Measurements from ENCODE around the gene ADORA2B.
"Not testable (repeated sequence)": the region's sequence is repeated elsewhere in the genome, so short reads cannot be mapped to it uniquely, and the experiment has no call there.

ADORA2B gene

DNA sequence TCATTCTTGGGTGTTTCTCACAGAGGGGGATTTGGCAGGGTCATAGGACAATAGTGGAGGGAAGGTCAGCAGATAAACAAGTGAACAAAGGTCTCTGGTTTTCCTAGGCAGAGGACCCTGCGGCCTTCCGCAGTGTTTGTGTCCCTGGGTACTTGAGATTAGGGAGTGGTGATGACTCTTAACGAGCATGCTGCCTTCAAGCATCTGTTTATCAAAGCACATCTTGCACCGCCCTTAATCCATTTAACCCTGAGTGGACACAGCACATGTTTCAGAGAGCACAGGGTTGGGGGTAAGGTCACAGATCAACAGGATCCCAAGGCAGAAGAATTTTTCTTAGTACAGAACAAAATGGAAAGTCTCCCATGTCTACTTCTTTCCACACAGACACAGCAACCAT lies 34.1 kb downstream of the ADORA2B start:
- not testable (repeated sequence) for DNase-seq (ENCODE audit: low read depth, low spot score)

DNA sequence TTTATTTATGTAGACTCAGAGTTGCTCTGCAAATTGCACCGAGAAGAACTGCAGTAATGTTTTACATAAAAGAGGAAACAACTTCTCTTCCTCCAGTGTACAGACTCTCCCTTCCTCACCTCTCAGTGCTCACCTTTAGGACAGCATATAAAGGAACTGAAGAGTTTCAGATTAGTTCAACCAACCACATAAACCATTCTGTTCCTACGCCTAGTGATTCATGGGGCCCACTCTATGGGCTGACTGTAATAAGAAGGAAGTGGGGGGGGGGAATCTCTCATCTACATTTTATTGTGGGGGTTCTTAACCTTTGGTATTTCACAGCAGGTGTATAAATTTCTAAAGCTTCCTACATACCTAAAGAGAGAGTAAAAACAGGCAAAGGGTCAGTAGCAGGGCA lies 36.3 kb downstream of the ADORA2B start:
- DNase-seq (ENCODE audit: low read depth, low spot score): no peak

DNA sequence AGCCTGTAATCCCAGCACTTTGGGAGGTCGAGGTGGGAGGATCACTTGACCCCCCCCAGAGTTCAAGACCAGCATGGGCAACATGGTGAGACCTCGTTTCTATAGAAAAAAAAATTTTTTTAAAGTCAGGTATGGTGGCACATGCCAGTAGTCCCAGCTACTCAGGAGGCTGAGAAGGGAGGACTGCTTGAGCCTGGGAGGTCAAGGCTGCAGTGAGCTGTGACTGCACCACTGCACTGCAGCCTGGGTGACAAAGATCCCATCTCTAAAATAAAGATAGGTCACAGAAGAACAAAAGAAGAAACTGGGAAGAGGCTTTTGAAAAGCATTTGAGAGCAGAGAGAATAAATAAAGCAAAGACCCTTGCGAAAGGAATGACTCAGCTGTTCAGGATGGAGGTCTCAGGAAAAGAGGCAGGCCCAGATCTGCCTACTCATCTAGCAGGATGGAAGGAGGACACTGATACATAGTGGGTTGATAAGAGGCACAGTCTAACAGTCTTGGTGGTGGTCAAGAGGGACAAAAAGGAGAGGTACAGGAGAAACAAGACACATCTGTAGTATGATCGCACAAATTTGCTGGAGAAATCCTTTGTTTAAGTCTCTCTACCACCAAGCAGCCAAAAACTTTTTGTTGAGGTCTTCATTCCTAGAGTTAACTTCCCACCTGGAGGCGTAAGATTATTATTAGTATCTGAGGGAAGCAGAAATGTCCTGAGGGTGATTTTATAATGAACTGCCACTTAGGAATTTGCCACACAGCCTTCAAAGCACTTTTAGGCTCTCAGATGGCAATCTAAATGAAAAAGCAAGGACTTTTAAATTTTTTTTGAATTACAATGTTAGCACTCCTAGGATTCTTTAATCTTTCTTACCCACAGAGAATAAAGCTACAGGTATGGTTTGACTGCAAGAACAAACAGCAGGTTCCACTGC lies 37.0 kb downstream of the ADORA2B start:
- DNase-seq (ENCODE audit: low read depth, low spot score): peak; percentile 41

DNA sequence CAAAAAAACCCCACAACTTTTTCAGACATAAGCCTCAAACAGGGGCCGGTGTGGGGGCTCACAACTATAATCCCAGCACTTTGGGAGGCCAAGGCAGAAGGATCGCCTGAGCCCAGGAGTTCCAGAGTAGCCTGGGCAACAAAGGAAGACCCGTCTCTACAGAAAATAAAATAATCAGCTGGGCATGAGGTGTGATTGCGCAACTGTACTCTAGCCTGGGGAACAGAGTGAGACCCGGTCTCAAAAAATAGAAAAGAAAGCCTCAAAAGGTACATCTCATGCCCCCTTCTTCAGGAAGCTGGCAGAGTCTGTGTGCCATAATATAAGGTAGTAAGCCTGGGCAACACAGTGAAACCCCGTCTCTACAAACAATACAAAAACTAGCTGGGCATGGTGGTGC lies 51.4 kb downstream of the ADORA2B start:
- DNase-seq (ENCODE audit: low read depth, low spot score): no peak

DNA sequence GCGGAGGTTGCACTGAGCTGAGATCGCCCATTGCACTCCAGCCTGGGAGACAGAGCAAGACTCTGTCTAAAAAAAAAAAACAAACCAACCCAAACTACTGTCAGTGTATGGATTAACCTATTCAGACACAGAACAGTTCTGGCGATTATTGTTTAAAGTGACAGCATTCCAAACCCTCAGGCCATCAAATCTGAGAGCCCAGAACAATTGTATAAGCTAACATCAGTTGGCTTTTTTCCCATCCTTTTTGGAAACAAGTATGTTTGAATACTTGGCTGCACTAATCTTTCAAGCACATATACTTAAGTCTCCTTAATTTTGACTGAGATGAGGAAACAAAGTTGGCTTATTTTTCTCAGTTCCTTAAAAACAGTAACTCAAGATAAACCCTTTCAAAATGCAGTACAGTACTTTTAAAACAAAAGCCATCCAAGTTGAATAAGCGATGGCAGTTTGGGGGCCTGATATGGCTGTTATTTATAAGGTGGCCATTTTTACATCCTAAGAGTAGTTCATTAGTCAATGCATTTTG lies 53.2 kb downstream of the ADORA2B start:
- DNase-seq (ENCODE audit: low read depth, low spot score): no peak

DNA sequence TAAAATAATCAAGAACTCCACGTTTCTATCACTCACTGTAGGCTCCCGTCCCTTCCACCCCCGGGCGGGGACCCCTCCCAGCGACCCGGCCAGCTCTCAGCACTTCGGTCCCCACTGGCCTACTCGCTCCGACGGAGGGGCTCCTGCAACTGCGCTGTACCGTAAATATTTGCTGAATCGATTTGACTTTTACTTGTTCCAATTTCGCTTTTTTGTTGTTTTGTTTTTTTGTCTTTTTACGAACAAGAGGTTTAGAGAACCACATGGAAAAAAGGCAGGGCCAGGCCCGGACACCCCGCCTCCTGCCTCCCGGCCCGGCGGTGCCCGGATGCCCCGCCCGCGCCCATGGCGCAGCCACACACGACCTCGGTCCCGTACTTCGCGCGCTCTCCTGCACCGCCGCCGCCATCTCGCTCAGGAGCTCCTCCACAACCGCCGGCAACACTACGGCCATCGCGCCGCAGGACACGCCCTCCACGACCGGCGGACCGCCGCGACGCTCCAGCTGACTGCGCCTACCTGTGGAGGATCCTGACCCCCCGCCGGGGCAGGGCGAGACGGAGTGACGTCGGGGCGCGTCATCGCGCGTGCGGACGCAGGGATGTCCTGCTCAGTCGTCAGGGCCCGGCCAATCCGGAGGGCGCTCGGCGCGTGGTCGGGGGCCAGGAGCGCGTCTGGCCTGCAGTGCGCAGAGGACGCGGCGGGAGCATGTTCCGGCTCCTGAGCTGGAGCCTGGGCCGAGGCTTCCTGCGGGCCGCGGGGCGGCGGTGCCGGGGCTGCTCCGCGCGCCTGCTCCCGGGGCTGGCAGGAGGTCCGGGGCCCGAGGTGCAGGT lies 54.4 kb downstream of the ADORA2B start, which contains the start of the genes TTC19 and ZSWIM7:
Gene TTC19, plus strand, starts transcription at position 684 of the 833 bp plus-strand sequence. Its CDS starts 25 bp downstream, at position 709.
Gene ZSWIM7, minus strand, starts transcription at position 564 of the 833 bp plus-strand sequence. Its CDS starts 110 bp downstream, at position 454.
- DNase-seq (ENCODE audit: low read depth, low spot score): peak; percentile 98

DNA sequence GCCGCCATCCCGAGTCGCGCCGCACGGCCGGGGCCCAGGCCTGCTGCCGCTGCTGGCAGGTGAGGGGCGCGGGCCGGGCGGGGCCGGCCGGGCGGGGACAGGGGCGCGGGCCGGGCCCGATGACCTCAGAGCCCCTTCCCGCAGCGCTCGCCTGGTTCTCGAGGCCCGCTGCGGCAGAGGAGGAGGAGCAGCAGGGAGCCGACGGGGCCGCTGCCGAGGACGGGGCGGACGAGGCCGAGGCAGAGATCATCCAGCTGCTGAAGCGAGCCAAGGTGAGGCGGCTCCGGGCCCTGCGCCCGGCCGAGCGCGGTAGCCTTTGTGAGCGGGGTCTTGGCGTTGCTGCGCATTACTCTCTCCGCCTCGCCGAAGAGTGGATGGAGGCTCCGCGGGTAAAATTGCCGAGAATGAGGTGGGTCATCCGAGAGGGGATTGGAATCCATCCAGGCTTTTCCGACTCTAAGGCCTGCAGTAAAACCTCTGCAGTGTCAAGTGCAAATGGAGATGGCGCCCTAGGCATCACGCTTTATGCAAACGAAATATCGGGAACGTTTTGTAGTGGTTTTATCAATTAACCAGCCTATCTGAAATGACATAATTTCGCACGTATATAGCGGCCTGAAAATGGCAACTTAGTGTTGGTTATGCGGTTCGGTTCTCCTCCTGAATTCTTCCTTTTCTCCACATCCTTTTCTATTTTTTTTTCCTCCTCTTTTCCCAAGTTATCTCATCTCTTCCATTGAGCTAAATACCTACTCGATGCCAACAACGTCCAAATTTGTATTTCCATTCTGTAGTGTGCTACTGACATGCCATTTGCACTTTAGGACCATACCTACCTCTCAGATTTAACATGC lies 55.3 kb downstream of the ADORA2B start:
- peak; percentile 64 for DNase-seq (ENCODE audit: low read depth, low spot score)

DNA sequence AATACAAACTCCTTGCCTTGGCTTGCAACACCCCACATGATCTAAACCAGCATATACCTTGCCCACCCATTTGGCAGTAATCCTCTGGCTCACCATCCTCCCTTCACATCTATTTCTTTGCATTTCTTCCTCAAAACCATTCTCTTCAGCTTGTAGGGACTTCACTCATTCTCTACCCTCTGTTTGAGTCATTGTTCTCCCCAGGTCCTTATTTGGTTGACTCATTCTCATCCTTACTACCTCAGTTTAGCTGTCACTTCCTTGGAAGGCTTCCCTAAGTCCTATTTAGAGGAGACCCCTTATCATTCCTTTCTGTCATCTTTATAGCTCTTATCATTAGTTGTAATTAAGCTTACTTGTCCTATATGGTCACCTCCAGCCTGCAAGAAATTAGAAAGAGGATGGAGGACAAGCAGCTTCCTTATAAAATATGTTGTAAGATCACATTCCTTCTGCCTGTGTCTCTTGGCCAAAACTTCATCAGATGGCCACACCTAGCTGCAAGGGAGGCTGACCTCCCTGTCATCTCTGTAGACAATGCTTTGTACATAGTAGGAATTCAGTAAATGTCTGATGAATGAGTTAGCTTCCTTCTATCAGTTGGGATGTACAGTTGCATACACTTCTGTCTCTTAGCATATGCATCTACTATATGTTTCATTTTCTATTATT lies 56.4 kb downstream of the ADORA2B start:
- no peak for DNase-seq (ENCODE audit: low read depth, low spot score)

DNA sequence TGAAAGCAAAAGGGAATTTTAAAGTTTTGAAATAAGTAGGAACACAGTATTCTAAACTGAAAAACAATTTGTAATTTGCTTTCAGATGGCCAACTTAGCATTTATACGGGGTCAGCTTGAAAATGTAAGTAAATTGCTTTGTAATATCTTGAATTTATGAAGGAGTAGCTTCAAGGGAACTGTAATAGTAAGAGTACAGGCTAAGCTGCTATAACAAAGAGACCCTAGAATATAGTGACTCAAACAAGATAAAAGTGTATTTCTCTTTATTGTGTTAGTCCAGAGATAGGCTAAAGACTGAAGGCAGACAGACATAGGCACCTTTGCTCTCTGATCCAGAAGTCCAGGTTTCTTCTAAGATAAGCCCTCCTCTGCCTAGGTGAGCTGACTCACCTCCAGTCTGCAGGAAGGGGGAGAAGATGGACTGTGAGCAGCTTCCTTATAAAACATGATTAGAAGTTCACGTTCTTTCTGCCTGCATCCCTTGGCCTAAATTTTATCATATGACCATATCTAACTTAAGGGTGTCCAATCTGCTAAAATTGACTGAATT lies 57.9 kb downstream of the ADORA2B start:
- DNase-seq (ENCODE audit: low read depth, low spot score): no peak

DNA sequence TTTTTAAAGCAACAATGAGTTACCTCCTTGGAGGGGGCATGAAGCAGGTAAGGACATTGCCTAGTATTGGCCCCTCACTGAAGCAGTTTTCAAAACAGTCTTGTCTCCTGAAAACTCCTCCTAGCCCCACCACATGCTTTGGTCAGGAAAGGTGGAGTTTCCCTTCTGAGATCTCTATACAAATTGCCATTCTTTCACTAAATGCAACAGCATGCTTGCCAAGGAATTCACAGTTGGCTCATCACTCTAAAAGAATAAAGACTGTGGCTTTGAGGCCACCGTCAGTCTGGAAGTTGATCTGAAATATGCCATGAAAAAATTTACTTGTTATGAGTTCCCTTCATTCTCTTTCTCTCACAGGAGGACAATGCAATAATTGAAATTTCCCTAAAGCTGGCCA lies 58.9 kb downstream of the ADORA2B start:
- no peak for DNase-seq (ENCODE audit: low read depth, low spot score)

DNA sequence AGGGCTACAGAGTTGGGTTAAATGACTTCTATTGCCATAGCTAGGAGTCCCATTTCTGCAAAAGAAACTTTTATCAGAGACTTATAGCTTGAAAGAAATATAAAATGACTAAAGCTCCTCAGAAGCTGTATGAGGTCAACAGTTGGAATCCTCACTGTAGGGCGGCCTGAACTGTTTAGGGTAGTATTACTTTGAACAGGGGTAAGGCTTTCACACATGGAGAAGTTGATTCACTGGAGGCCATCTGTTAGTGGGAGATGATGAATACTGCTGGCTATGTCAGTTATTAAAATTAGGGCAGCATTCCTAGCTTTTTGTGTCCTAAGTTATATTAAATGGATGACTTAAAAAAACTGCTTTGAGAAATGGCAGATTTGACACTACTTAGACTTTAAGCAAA lies 60.7 kb downstream of the ADORA2B start:
- no peak for DNase-seq (ENCODE audit: low read depth, low spot score)

DNA sequence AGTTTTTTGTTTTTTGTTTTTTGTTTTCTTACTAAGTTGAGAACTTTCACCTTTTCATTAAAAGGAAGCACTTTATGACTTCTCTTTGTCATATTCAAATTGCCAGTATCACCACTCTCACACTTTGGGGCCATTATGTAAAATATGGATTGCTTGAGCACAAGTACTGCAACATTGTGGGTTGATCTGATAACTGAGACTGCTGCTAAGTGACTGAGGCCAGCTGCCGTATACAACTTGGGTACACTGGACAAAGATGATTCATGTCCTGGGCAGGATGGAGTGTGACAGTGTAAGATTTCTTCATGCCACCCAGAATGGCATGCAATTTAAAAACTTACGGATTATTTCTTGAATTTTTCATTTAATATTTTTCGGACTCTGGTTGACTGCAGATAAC lies 62.5 kb downstream of the ADORA2B start:
- no peak for DNase-seq (ENCODE audit: low read depth, low spot score)

DNA sequence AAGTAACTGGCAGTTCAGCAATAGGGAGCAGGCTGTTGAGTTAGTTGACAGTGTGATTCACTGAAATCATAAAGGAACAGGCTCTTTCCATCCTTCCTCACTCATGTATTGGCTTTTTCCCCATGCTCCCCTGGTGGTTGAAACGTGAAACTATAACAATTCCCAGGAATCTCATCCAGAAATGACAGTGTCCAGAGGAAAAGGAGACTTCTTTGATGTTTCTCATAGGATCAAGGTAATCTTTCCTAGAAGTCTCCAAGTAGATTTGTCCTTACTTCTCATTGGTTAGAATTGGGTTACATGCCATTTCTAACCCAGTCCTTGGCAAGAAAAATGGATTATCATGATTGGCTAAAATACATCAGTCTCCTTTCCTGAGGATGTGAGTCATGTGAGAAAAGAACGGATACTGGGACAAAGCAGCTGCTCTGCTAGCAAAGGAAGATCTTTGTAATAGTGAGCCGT lies 69.0 kb downstream of the ADORA2B start:
- no peak for DNase-seq (ENCODE audit: low read depth, low spot score)

DNA sequence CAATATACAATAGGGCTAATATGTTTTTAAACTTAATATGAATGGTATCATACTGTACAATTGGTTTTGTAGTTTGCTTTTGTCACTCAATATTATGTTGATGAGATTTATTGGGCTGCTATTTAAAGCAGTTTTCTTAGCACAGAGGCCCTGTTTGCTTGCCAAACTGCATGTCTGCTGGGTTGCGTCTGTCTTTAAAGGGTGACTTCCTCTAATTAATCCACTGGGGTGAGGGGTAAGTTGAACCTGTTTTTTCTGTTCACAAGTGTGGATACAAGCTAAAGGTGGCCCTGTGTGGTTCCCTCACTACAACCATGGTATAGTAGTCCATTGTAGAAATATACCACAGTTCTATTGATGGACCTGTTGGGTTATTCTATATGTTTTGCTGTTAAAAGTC lies 74.4 kb downstream of the ADORA2B start:
- DNase-seq (ENCODE audit: low read depth, low spot score): no peak

DNA sequence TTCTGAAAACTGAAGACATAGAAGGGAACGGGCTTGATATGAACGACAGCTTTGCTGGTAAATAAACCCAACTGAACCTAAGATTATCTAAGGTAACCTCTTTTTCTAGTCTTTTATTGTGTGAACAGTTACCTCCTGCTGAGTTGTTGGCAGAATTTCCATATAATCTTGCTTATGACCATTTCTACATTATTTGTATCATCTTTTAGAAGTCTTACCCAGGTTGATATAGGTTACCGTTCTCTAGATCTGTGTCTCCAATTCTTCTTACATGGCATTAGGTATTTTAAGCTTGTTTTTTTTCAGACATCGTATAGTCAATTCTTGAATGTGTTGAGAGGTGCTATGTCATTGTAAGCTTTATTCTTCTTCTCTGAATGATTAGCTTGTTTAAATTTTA lies 79.0 kb downstream of the ADORA2B start:
- DNase-seq (ENCODE audit: low read depth, low spot score): no peak

DNA sequence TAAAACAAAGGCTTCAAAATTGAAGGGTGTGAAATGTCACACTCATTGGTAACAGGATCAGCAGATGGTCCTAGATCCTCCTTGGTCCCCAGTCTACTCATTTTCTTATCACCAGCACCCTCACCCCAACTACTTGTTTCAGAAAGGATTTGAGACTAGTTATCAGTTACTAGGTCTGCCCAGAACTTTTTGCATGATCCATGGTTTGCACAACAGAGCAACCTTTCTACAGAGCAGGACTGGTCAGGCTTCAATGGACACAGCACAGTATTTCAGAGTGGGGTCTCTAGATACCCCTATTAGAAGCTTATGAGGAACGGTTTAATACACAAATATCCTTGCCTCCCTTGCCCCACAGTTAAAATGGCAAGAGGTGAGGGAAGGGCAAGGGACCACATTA lies 80.3 kb downstream of the ADORA2B start:
- DNase-seq (ENCODE audit: low read depth, low spot score): no peak

Measured in ELF-1 (cell line).